ENCODE measurements around the gene CNTN5.

- TF ChIP-seq POLR2AphosphoS5 (IDR thresholded peaks at IDR 0.05; ENCODE audit: low read length) (no peak), CTCF (IDR thresholded peaks at IDR 0.05 in 2 of 3, conservative IDR thresholded peaks at IDR 0.05 in 1 of 3; ENCODE audit: control insufficient read depth in 2 of 3, extremely low read depth in 1 of 3, insufficient read depth in 1 of 3, low read depth in 3 of 3, low read length in 3 of 3) (no peak), CUX1 (IDR thresholded peaks at IDR 0.05; ENCODE audit: insufficient replicate concordance, low read depth, low read length) (no peak), FOXM1 (IDR thresholded peaks at IDR 0.05; ENCODE audit: low read depth, low read length) (no peak), ZBTB33 (IDR thresholded peaks at IDR 0.05) (no peak), USF2 (IDR thresholded peaks at IDR 0.05; ENCODE audit: borderline replicate concordance, low read depth, low read length) (no peak), MAX (IDR thresholded peaks at IDR 0.05; ENCODE audit: low read depth, low read length) (no peak)
Measured at GRCh38 chr11:99742501-99742900, 721.8 kb downstream of the CNTN5 start.
